Activated CD4-positive, alpha-beta memory T cell treated with anti-CD3 and anti-CD28 coated beads for 36 hours (primary cell): ENCODE results near the gene GFM1. TPM values are rescaled to one million over a fixed set of nuclear protein-coding genes. Genes with fewer than 3 reads are reported as not detected.

Experiments used
- CTCF ChIA-PET: fragments of 350-600 bp; sonication (Branson Sonifier 250); formaldehyde crosslinking; loops from one replicate; lab custom pipeline; 2021; ENCODE audit warnings: antibody characterized with exemption, inconsistent platforms; lab: Charles Lee
- POLR2A ChIA-PET: fragments of 350-600 bp; sonication (Branson Sonifier 250); formaldehyde crosslinking; loops from one replicate; lab custom pipeline; 2021; ENCODE audit warnings: antibody characterized with exemption; lab: Charles Lee
- DNase-seq: peaks from one replicate; pipeline ENCODE4 v3.0.0-alpha.2; 2020
- H3K27ac Mint-ChIP-seq: one replicate; pipeline ENCODE4 v1.8.0; 2021; ENCODE audit warnings: mixed read lengths
- H3K27me3 Mint-ChIP-seq: one replicate; pipeline ENCODE4 v1.8.0; 2021; ENCODE audit warnings: mixed read lengths
- H3K36me3 Mint-ChIP-seq: one replicate; pipeline ENCODE4 v1.8.0; 2021; ENCODE audit warnings: mixed read lengths
- H3K4me1 Mint-ChIP-seq: one replicate; pipeline ENCODE4 v1.8.0; 2021; ENCODE audit warnings: low read depth, mixed read lengths
- H3K4me3 Mint-ChIP-seq: one replicate; pipeline ENCODE4 v1.8.0; 2021; ENCODE audit warnings: mild to moderate bottlenecking, mixed read lengths
- H3K9me3 Mint-ChIP-seq: one replicate; pipeline ENCODE4 v1.8.0; 2021; ENCODE audit warnings: mixed read lengths
- intact Hi-C: fragments of 100-400 bp; cut with micrococcal nuclease; formaldehyde crosslinking; loops from one replicate; pipeline ENCODE4 v1.15.1; 2023
- total RNA-seq, 2 experiments: library from RNA; stranded (reverse); gene quantifications; one replicate each; pipeline ENCODE4 v1.2.3, GENCODE V29; 2021

Gene GFM1
- total RNA-seq, 2 experiments from 2014 or later: 48.7 to 57.3 TPM

GRCh38 chr3:158709666-158710083, 65.3 kb downstream of the GFM1 start:
- POLR2A ChIA-PET: no interaction called here
- no peak overlapping the region for H3K4me3 Mint-ChIP-seq
- H3K4me1 Mint-ChIP-seq: peaks cover 15% of the 10 kb centered on the region
- CTCF ChIA-PET: interaction anchor here (0.6 to 2.0 kb wide), 2 partner anchors 9 to 18 kb away, joined by 3 to 5 read pairs; no protein-coding TSS in a partner anchor
- no peaks in the 10 kb centered on the region for H3K27me3 Mint-ChIP-seq
- no peaks in the 10 kb centered on the region for H3K9me3 Mint-ChIP-seq
- no peak overlapping the region for H3K27ac Mint-ChIP-seq
- DNase-seq: no peak
- peaks cover 40% of the 10 kb centered on the region for H3K36me3 Mint-ChIP-seq
- intact Hi-C loops: no loop called here

GRCh38 chr3:158710601-158711000, 66.3 kb downstream of the GFM1 start:
- ChIA-PET POLR2A (no interaction called here), CTCF (no interaction called here)
- DNase-seq: no peak
- intact Hi-C loops: no loop called here
- Mint-ChIP-seq H3K4me1 (peaks cover 15% of the 10 kb centered on the region), H3K36me3 (peaks cover 42% of the 10 kb centered on the region), H3K4me3 (no peak overlapping the region), H3K9me3 (no peaks in the 10 kb centered on the region), H3K27me3 (no peaks in the 10 kb centered on the region), H3K27ac (no peak overlapping the region)

GRCh38 chr3:158711886-158712285, 67.6 kb downstream of the GFM1 start:
- H3K27ac Mint-ChIP-seq: no peak overlapping the region
- no peak for DNase-seq
- H3K4me3 Mint-ChIP-seq: no peak overlapping the region
- no peaks in the 10 kb centered on the region for H3K27me3 Mint-ChIP-seq
- POLR2A ChIA-PET: no interaction called here
- peaks cover 35% of the 10 kb centered on the region for H3K36me3 Mint-ChIP-seq
- intact Hi-C loops: no loop called here
- CTCF ChIA-PET: interaction anchor here (0.7 kb wide), 1 partner anchor 154 kb away, joined by 5 read pairs; no protein-coding TSS in a partner anchor
- no peaks in the 10 kb centered on the region for H3K9me3 Mint-ChIP-seq
- H3K4me1 Mint-ChIP-seq: peaks cover 15% of the 10 kb centered on the region

- peaks cover 15% of the 10 kb centered on the region for H3K4me1 Mint-ChIP-seq
- ChIA-PET CTCF (interaction anchor here (1.7 kb wide), 1 partner anchor 8 kb away, joined by 4 read pairs; no protein-coding TSS in a partner anchor), POLR2A (no interaction called here)
- H3K4me3 Mint-ChIP-seq: no peak overlapping the region
- H3K9me3 Mint-ChIP-seq: no peaks in the 10 kb centered on the region
- H3K27me3 Mint-ChIP-seq: no peaks in the 10 kb centered on the region
- intact Hi-C loops: no loop called here
- DNase-seq: no peak
- peaks cover 30% of the 10 kb centered on the region for H3K36me3 Mint-ChIP-seq
- no peak overlapping the region for H3K27ac Mint-ChIP-seq
Observed at GRCh38 chr3:158712443-158712842, 68.1 kb downstream of the GFM1 start.

GRCh38 chr3:158713094-158713499, 68.8 kb downstream of the GFM1 start:
- peaks cover 15% of the 10 kb centered on the region for H3K4me1 Mint-ChIP-seq
- ChIA-PET CTCF (interaction anchor here (0.6 to 1.7 kb wide), 4 partner anchors 8 to 82 kb away, joined by 3 to 8 read pairs (median 4); no protein-coding TSS in a partner anchor), POLR2A (no interaction called here)
- no peak overlapping the region for H3K4me3 Mint-ChIP-seq
- no peak overlapping the region for H3K27ac Mint-ChIP-seq
- H3K36me3 Mint-ChIP-seq: peaks cover 29% of the 10 kb centered on the region
- intact Hi-C loops: no loop called here
- H3K9me3 Mint-ChIP-seq: no peaks in the 10 kb centered on the region
- DNase-seq: no peak
- no peaks in the 10 kb centered on the region for H3K27me3 Mint-ChIP-seq

- Mint-ChIP-seq H3K27ac (no peak overlapping the region), H3K27me3 (no peaks in the 10 kb centered on the region), H3K4me1 (peaks cover 20% of the 10 kb centered on the region), H3K9me3 (no peaks in the 10 kb centered on the region), H3K36me3 (peaks cover 9% of the 10 kb centered on the region), H3K4me3 (no peak overlapping the region)
- intact Hi-C loops: no loop called here
- POLR2A ChIA-PET: no interaction called here
- DNase-seq: no peak
- CTCF ChIA-PET: interaction anchor here (1.2 to 3.9 kb wide), 2 partner anchors 10 to 74 kb away, joined by 3 to 34 read pairs; no protein-coding TSS in a partner anchor
Observed at GRCh38 chr3:158717576-158717975, 73.2 kb downstream of the GFM1 start.

- no peak overlapping the region for H3K4me3 Mint-ChIP-seq
- peaks cover 22% of the 10 kb centered on the region for H3K4me1 Mint-ChIP-seq
- no peaks in the 10 kb centered on the region for H3K27me3 Mint-ChIP-seq
- ChIA-PET POLR2A (no interaction called here), CTCF (interaction anchor here (0.6 to 3.9 kb wide), 3 partner anchors 9 to 73 kb away, joined by 3 to 34 read pairs (median 3); no protein-coding TSS in a partner anchor)
- peaks cover 12% of the 10 kb centered on the region for H3K36me3 Mint-ChIP-seq
- DNase-seq: no peak
- no peaks in the 10 kb centered on the region for H3K9me3 Mint-ChIP-seq
- intact Hi-C loops: no loop called here
- H3K27ac Mint-ChIP-seq: no peak overlapping the region
Observed at GRCh38 chr3:158718490-158719170, 74.3 kb downstream of the GFM1 start.

GRCh38 chr3:158722108-158722507, 77.8 kb downstream of the GFM1 start:
- ChIA-PET CTCF (interaction anchor here (0.7 to 2.5 kb wide), 4 partner anchors 9 to 73 kb away, joined by 3 to 13 read pairs (median 4); partner anchors contain the start of gene LXN), POLR2A (interaction anchor here (0.6 kb wide), 1 partner anchor 17 kb away, joined by 3 read pairs; no protein-coding TSS in a partner anchor)
- no peaks in the 10 kb centered on the region for H3K27me3 Mint-ChIP-seq
- no peak for DNase-seq
- H3K36me3 Mint-ChIP-seq: peaks cover 10% of the 10 kb centered on the region
- no peaks in the 10 kb centered on the region for H3K9me3 Mint-ChIP-seq
- H3K4me1 Mint-ChIP-seq: peaks cover 27% of the 10 kb centered on the region
- no peak overlapping the region for H3K4me3 Mint-ChIP-seq
- intact Hi-C loops: loop anchor here (5.0 kb wide), 1 partner anchor 80 kb away; the partner anchor contains the start of gene GFM1
- no peak overlapping the region for H3K27ac Mint-ChIP-seq

GRCh38 chr3:158723991-158724390, 79.7 kb downstream of the GFM1 start:
- Mint-ChIP-seq H3K27ac (no peak overlapping the region), H3K9me3 (no peaks in the 10 kb centered on the region), H3K4me1 (peaks cover 38% of the 10 kb centered on the region), H3K27me3 (no peaks in the 10 kb centered on the region), H3K36me3 (peaks cover 10% of the 10 kb centered on the region), H3K4me3 (no peak overlapping the region)
- intact Hi-C loops: loop anchor here (1.0 to 5.0 kb wide), 2 partner anchors 52 to 82 kb away; partner anchors contain the start of genes GFM1 and LXN
- POLR2A ChIA-PET: no interaction called here
- no peak for DNase-seq
- CTCF ChIA-PET: interaction anchor here (1.7 to 2.5 kb wide), 2 partner anchors 42 to 68 kb away, joined by 4 to 13 read pairs; no protein-coding TSS in a partner anchor

GRCh38 chr3:158725348-158726011, 81.2 kb downstream of the GFM1 start:
- Mint-ChIP-seq H3K4me1 (peaks cover 37% of the 10 kb centered on the region), H3K27ac (peak overlapping the region; percentile 43), H3K9me3 (no peaks in the 10 kb centered on the region), H3K27me3 (no peaks in the 10 kb centered on the region), H3K36me3 (peaks cover 10% of the 10 kb centered on the region), H3K4me3 (no peak overlapping the region)
- DNase-seq: peak; percentile 40
- POLR2A ChIA-PET: no interaction called here
- intact Hi-C loops: loop anchor here (5.0 kb wide), 1 partner anchor 532 kb away; no protein-coding TSS in a partner anchor
- CTCF ChIA-PET: interaction anchor here (1.6 to 5.2 kb wide), 4 partner anchors 8 to 76 kb away, joined by 4 to 176 read pairs (median 37); partner anchors contain the start of gene MFSD1

GRCh38 chr3:158727206-158728060, 83.1 kb downstream of the GFM1 start:
- DNase-seq: peak; percentile 42
- POLR2A ChIA-PET: interaction anchor here (0.8 to 1.3 kb wide), 2 partner anchors 74 to 83 kb away, joined by 3 to 4 read pairs; partner anchors contain the start of genes GFM1 and MFSD1
- Mint-ChIP-seq H3K27ac (peak overlapping the region; percentile 33), H3K27me3 (no peaks in the 10 kb centered on the region), H3K9me3 (no peaks in the 10 kb centered on the region), H3K4me1 (peaks cover 30% of the 10 kb centered on the region), H3K4me3 (peak overlapping the region; percentile 46), H3K36me3 (peaks cover 3% of the 10 kb centered on the region)
- CTCF ChIA-PET: interaction anchor here (0.6 to 5.2 kb wide), 32 partner anchors 8 to 1760 kb away, joined by 3 to 176 read pairs (median 4); partner anchors contain the start of genes GFM1, LXN, MFSD1 and MLF1
- intact Hi-C loops: loop anchor here (1.0 to 5.0 kb wide), 2 partner anchors 64 to 530 kb away; no protein-coding TSS in a partner anchor
